Endodermal cell (in vitro differentiated cells): Measurements from ENCODE around the gene GEN1. TPM values are rescaled to one million over a fixed set of nuclear protein-coding genes. Genes with fewer than 3 reads are reported as not detected.

Experiments
- DNase-seq: peaks from one replicate; pipeline ENCODE4 v3.0.0-alpha.2; 2017
- H3K27ac ChIP-seq: 2 replicates; pipeline ENCODE4 v1.5.1; 2013; ENCODE audit warnings: mild to moderate bottlenecking, low read depth, low read length, moderate library complexity
- H3K27me3 ChIP-seq: 2 replicates; pipeline ENCODE4 v1.6.1; 2013; ENCODE audit warnings: mild to moderate bottlenecking, low read length, moderate library complexity; ENCODE audit not compliant: insufficient read depth, control insufficient read depth, poor library complexity, severe bottlenecking
- H3K36me3 ChIP-seq: 2 replicates; pipeline ENCODE4 v1.7.0; 2013; ENCODE audit warnings: mild to moderate bottlenecking, low read length, moderate library complexity; ENCODE audit not compliant: control insufficient read depth, insufficient read depth
- H3K4me1 ChIP-seq: one replicate; pipeline ENCODE4 v1.7.0; 2013; ENCODE audit warnings: low read length; ENCODE audit not compliant: control insufficient read depth, insufficient read depth
- H3K4me3 ChIP-seq: 2 replicates; pipeline ENCODE4 v1.5.1; 2013; ENCODE audit warnings: mild to moderate bottlenecking, low read length, moderate library complexity
- H3K9ac ChIP-seq: 2 replicates; pipeline ENCODE4 v1.6.1; 2013; ENCODE audit warnings: mild to moderate bottlenecking, low read length, moderate library complexity; ENCODE audit not compliant: poor library complexity, severe bottlenecking; ENCODE audit errors: extremely low read depth
- H3K9me3 ChIP-seq: 2 replicates; pipeline ENCODE4 v1.6.1; 2013; ENCODE audit warnings: mild to moderate bottlenecking, low read length, moderate library complexity; ENCODE audit not compliant: control insufficient read depth
- H3K27ac Mint-ChIP-seq: 2 replicates; pipeline ENCODE4 v1.8.0; 2020; ENCODE audit warnings: mixed read lengths
- H3K27me3 Mint-ChIP-seq: 2 replicates; pipeline ENCODE4 v1.8.0; 2021; ENCODE audit warnings: mild to moderate bottlenecking, mixed read lengths; ENCODE audit not compliant: insufficient read depth
- H3K36me3 Mint-ChIP-seq: 2 replicates; pipeline ENCODE4 v1.8.0; 2020; ENCODE audit warnings: low read depth, mixed read lengths
- H3K4me1 Mint-ChIP-seq: 2 replicates; pipeline ENCODE4 v1.8.0; 2020; ENCODE audit warnings: mixed read lengths
- H3K4me3 Mint-ChIP-seq: 2 replicates; pipeline ENCODE4 v1.8.0; 2020; ENCODE audit warnings: mild to moderate bottlenecking, moderate library complexity, mixed read lengths
- H3K9me3 Mint-ChIP-seq: 2 replicates; pipeline ENCODE4 v1.8.0; 2020; ENCODE audit warnings: mild to moderate bottlenecking, mixed read lengths
- WGBS, 2 experiments: methylation state at CpG; one replicate each; pipeline versions ENCODE4 v1.1.5 to v1.1.7; 2013; ENCODE audit warnings: missing lambda C conversion rate in 2 of 2, mixed read lengths in 1 of 2; ENCODE audit not compliant: insufficient coverage in 1 of 2, insufficient read length in 1 of 2; 5-methylcytosine and 5-hydroxymethylcytosine counted together
- total RNA-seq, 2 donors: library from RNA; stranded (reverse); fragmentation: NEBNext Ultra II Directional in 1 of 2; extraction: Animal tissue kit (Norgen Biotek cat#: 25700) in 1 of 2; gene quantifications; 2 replicates in 1 of 2; 3 replicates in 1 of 2; pipeline ENCODE4 v1.2.1, GENCODE V29; 2021
- TF ChIP-seq, protein P1 (sequence below): fragments of 200-600 bp; sonication (generic); conservative IDR thresholded peaks from 2 replicates; pipeline ENCODE4 v1.5.0; 2021; ENCODE audit warnings: antibody characterized with exemption, mild to moderate bottlenecking

The GEN1 gene
- total RNA-seq, 2 donors from 2014 or later: 24.5 to 34.5 TPM

DNA sequence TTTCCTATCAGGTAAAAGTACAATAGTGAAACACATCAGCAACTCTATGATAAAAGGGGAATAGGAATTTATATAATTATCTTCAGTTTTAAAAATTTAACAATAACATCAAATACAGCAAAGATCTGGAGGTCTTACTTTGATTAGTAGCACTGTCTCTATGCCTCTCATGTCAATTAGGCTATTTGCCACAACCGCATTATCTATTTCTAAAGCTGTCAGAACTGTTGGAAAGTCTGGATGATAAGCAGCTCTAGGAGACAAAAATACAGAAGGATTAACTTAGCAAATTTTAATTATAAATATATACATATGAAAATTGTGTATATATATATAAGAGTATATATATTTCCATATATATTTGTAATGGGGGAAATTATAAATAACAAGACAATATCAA is 45.4 kb upstream of the GEN1 start:
- Mint-ChIP-seq H3K36me3 (peaks cover 41% of the 10 kb centered on the region), H3K4me3 (no peak overlapping the region), H3K4me1 (no peaks in the 10 kb centered on the region), H3K27ac (no peak overlapping the region), H3K27me3 (no peaks in the 10 kb centered on the region), H3K9me3 (no peaks in the 10 kb centered on the region)
- H3K27me3 ChIP-seq: no peaks in the 10 kb centered on the region
- 100% methylated on average over 1 of the region's 1 CpG; no CpG with 5 or more reads in 1 of the 2 experiments for WGBS, 2 experiments
- no peak for DNase-seq
- H3K9me3 ChIP-seq: peaks cover 4% of the 10 kb centered on the region
- TF ChIP-seq, protein P1, sequence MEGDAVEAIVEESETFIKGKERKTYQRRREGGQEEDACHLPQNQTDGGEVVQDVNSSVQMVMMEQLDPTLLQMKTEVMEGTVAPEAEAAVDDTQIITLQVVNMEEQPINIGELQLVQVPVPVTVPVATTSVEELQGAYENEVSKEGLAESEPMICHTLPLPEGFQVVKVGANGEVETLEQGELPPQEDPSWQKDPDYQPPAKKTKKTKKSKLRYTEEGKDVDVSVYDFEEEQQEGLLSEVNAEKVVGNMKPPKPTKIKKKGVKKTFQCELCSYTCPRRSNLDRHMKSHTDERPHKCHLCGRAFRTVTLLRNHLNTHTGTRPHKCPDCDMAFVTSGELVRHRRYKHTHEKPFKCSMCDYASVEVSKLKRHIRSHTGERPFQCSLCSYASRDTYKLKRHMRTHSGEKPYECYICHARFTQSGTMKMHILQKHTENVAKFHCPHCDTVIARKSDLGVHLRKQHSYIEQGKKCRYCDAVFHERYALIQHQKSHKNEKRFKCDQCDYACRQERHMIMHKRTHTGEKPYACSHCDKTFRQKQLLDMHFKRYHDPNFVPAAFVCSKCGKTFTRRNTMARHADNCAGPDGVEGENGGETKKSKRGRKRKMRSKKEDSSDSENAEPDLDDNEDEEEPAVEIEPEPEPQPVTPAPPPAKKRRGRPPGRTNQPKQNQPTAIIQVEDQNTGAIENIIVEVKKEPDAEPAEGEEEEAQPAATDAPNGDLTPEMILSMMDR: no peak
- peaks cover 74% of the 10 kb centered on the region for H3K36me3 ChIP-seq
- H3K9ac ChIP-seq: no peak overlapping the region
- no peaks in the 10 kb centered on the region for H3K4me1 ChIP-seq
- H3K4me3 ChIP-seq: no peak overlapping the region
- H3K27ac ChIP-seq: no peak overlapping the region

DNA sequence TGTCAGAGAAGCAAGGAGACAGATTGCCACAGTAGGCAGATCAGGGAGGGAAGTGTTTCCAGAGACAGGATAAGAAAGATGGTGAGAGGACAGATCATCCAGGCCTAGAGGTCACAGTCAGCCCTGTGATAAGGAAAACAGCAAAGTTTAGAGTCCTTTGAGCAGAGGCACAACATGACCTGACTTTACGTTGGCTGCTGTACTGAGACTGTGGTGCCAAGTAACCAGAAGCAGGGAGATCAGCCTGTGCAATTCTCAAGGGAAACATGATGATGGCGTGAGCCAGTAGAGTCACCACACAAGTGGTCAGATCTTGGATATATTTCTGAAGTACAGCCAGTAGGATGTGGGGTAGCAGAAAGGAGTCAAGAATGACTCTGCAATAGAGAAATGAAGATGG is 44.0 kb upstream of the GEN1 start:
- H3K27me3 ChIP-seq: no peaks in the 10 kb centered on the region
- Mint-ChIP-seq H3K27ac (no peak overlapping the region), H3K9me3 (no peaks in the 10 kb centered on the region), H3K4me1 (no peaks in the 10 kb centered on the region), H3K36me3 (peaks cover 43% of the 10 kb centered on the region), H3K27me3 (no peaks in the 10 kb centered on the region), H3K4me3 (no peak overlapping the region)
- no peaks in the 10 kb centered on the region for H3K4me1 ChIP-seq
- no peak overlapping the region for H3K27ac ChIP-seq
- H3K9ac ChIP-seq: no peak overlapping the region
- TF ChIP-seq, protein P1: no peak
- H3K36me3 ChIP-seq: peaks cover 79% of the 10 kb centered on the region
- DNase-seq: no peak
- H3K9me3 ChIP-seq: peaks cover 4% of the 10 kb centered on the region
- no peak overlapping the region for H3K4me3 ChIP-seq
- WGBS, 2 experiments: 94 to 100% methylated on average over 2 of the region's 2 CpGs

DNA sequence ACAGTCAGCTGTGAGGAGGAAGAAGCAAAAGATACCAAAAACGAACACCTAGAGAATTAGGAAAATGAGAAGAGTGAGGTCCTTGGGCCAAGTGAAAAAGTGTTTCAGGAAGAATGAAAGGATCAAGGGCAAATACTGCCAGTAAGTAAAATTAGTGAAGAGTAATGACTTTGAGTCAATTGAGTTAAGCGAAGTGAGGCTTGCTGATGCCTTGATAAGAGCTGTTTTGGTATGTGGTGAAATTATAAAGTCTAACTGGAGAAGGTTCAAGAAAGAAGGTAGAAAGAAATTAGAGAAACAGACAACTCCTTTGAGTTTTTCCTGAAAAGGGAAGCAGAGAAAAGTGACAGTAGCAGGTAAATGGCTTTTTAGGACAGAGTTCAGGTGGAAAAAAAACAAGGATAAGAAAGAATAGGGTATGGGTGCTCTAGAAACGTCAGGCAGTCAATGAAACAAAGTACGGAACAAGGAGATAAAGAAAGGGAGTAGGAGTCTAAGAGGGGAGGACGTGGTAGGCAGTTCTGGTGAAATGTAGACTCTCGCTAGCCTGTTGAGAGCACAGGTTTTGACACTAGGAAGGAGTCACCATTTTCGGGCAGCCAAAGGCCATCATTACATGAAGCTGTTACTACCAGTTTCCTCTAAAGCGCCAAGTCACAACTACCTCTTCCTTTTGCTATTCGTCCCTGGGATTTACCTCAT is 43.2 kb upstream of the GEN1 start:
- Histone ChIP-seq H3K36me3 (peaks cover 82% of the 10 kb centered on the region), H3K9me3 (peaks cover 4% of the 10 kb centered on the region), H3K27me3 (no peaks in the 10 kb centered on the region), H3K4me3 (no peak overlapping the region), H3K27ac (no peak overlapping the region), H3K9ac (no peak overlapping the region), H3K4me1 (no peaks in the 10 kb centered on the region)
- Mint-ChIP-seq H3K4me1 (no peaks in the 10 kb centered on the region), H3K27me3 (no peaks in the 10 kb centered on the region), H3K4me3 (no peak overlapping the region), H3K27ac (no peak overlapping the region), H3K36me3 (peaks cover 41% of the 10 kb centered on the region), H3K9me3 (no peaks in the 10 kb centered on the region)
- WGBS, 2 experiments: 89 to 94% methylated on average over 6 to 9 of the region's 9 CpGs
- TF ChIP-seq, protein P1: no peak
- no peak for DNase-seq
